HG02885 (cell line): ENCODE measurements around the gene LARP6.
"Not testable (repeated sequence)": the region's sequence is repeated elsewhere in the genome, so short reads cannot be mapped to it uniquely, and the experiment has no call there.

Experiments
- ATAC-seq: cut with Tn5 transposase; IDR thresholded peaks from one replicate; pipeline ENCODE4 v1.9.1; 2021; ENCODE audit warnings: mild to moderate bottlenecking; ENCODE audit not compliant: unreplicated experiment, poor library complexity

The LARP6 gene

DNA sequence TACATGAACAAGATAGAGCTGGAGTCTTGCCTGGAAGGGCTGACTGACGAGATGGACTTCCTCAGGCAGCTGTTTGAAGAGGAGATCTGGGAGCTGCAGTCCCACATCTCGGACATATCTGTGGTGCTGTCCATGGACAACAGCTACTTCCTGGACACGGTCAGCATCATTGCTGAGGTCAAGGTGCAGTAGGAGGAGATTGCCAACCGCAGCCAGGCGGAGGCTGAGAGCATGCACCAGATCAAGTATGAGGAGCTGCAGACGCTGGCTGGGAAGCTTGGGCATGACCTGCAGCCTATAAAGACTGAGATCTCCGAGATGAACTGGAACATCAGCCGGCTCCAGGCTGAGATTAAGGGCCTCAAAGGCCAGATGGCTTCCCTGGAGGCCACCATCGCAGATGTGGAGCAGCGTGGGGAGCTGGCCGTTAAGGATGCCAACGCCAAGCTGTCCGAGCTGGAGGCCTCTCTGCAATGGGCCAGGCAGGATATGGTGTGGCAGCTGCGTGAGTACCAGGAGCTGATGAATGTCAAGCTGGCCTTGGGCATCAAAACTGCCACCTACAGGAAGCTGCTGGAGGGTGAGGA, 5.5 kb upstream of the LARP6 start:
- no peak for ATAC-seq

DNA sequence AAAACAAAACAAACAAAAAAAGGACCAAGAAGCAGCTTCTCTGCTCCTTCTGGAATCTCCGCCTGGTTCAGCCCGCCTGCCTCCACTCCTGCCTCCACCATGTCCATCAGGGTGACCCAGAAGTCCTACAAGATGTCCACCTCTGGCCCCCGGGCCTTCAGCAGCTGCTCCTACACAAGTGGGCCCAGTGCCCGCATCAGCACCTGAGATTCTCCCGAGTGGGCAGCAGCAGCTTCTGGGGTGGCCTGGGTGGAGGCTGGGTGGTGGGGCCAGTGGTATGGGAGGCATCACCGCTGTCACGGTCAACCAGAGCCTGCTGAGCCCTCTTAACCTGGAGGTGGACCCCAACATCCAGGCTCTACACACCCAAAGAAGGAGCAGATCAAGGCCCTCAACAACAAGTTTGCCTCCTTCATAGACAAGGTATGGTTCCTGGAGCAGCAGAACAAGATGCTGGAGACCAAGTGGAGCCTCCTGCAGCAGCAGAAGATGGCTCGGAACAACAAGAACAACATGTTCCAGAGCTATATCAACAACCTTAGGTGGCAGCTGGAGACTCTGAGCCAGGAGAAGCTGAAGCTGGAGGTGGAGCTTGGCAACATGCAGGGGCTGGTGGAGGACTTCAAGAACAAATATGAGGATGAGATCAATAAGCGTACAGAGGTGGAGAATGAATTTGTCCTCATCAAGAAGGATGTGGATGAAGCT, 4.8 kb upstream of the LARP6 start:
- ATAC-seq: not testable (repeated sequence)

DNA sequence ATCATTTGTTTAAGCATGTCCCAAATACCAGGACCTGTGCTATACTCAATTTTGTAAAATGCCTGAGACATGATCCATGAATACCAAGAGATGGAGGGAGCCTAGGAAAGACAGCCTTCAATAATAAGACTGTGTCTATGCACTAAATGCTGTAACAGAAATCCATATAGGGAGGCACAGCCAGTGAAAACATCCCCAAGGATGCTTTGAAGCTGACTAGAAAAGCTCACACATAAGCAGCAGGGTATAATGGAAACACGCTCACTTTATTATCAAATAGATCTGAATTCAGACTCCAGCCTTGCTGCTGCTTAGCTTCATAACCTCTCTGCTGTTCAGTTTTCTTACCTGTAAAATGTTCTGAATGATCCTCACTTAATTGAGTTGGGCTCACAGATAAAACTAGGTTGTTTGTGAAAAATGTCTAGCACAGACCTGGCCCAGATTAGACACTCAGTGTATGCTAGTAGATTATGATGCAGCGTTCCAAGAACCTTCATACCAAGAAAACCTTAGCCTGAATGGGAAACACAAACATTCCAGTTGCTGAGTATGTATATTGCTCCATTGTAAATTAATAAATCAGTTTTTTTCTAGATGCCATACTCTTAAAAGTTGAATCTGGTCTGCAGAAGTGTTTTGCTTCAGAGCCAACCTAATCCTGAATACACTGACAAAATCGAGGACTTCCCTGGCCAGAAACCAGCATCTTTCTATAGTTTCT, 3.8 kb upstream of the LARP6 start:
- no peak for ATAC-seq

DNA sequence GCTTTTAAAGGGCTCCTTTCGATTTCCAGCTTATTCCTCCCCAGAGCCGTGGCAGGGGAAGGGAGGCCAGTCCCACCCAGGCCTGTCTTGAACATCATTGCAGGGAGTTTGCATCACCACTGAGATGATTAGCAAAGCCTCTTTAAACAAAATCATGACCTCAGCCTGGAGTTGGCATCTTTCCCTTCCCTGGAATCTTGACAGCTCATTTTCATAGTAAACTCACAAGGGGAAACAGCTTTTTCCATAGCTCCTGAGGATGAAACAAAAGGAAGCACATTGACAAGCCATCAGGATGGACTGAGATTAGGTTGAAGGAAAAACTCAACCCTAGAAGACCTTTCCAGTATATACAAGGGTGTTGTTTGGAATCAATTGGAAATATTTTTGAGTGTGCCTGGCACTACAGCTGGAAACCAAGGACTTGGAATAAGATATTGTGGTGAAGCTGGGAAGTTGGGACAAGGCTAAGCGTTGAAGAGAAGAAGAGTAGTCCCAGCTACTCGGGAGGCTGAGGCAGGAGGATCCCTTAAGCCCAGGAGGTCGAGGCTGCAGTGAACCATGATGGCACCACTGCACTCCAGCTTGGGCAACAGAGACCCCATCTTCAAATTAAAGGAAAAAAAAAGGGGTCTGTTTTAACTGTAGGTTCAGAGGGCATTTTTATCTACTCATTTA, 3.1 kb upstream of the LARP6 start:
- no peak for ATAC-seq

DNA sequence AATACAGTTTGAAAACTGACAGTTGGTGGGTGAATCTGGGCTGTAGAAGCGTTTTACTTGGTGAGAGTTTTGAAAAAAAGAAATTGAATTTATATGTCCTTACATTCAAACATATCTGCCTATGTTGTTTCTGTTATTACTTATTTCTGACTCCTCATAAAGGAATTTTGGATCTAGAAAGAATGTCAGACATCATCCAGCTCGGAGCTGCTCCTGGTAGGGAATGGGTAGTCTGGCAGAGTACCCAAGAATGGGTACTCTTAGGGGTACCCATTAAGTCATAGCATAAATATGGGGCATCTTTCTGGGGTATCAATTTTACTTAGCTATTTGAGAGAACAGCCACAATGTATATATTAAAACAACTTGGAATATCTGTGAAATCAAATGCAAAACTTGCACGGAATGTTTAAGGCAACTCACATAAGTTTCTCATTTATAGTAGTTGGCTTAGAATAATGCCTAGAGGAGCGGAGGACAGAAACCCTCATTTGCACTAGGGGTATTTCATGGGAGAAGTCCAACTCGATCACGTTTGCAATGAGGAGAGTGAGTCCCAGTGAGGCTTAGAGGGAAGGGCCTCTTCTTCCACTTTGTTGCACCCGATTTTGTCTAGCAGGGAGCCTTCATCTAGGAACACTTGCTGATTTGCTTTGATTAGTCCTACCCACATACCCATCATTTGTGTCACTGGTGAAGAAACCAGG, 2.4 kb upstream of the LARP6 start:
- no peak for ATAC-seq

DNA sequence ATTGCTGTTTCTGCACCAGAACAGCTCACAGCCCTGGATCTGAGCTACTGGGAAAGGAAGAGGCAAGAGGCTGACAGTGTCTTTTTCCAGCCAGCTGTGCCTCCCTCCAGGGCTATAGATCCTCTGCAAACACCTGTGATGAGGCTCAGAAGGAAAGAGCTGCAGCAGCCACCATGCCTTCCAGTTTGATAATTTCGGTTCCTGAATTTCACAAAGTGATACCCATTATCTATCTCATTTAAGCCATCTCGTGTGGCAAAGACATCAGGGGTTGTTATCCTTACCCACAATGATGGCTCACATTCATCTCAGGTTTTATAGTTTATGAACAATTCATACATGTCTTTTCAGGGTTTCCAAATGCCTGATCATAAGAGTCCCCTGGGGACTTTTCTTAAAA, 1.8 kb upstream of the LARP6 start:
- ATAC-seq: no peak

DNA sequence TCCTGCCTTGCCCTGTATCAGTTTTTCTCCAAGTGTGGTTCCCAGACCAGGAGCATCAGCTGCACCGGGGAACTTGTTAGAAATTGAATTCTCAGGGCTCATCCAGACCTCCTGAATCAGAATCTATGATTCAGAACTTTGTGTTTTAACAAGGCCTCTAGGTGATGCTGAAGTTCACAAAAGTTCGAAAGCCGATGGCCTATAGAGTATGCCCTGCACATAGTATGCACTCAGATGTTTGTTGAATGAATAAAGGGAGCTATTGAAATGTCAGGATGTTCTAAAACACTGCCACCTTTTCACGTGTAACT, 664 bp upstream of the LARP6 start:
- no peak for ATAC-seq

DNA sequence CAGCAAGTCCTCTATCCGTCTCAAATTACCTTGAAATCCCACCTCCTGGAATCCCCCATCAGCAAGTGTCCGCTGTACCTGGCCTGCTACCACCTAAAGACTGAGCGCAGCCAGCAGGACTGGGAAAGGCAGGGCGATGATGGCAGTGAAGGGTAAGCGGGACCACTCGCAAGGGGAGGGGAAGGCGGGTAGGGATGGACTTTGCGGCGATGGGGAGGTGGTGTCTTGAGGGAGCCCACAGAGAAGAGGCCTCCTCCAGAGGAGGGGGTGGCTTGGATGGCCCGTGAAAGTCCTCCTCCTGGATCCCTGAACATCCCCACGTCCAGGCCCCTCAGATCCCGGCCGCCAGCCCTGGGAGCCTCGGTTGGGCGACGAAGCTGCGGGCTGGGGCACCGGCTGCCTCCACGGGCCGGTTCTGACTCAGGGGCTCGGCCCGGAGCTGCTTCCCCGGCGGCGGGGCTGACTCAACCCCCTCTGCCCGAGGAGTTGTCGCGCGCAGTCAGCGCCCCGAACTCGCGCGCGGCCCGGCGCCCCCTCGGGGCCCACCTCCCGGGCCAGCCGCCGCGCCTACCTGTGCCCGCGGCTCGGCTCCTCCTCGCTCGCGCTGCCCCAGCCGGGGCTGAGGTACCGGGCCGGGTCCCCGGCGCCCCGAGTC, 512 bp downstream of the LARP6 start:
- no peak for ATAC-seq

DNA sequence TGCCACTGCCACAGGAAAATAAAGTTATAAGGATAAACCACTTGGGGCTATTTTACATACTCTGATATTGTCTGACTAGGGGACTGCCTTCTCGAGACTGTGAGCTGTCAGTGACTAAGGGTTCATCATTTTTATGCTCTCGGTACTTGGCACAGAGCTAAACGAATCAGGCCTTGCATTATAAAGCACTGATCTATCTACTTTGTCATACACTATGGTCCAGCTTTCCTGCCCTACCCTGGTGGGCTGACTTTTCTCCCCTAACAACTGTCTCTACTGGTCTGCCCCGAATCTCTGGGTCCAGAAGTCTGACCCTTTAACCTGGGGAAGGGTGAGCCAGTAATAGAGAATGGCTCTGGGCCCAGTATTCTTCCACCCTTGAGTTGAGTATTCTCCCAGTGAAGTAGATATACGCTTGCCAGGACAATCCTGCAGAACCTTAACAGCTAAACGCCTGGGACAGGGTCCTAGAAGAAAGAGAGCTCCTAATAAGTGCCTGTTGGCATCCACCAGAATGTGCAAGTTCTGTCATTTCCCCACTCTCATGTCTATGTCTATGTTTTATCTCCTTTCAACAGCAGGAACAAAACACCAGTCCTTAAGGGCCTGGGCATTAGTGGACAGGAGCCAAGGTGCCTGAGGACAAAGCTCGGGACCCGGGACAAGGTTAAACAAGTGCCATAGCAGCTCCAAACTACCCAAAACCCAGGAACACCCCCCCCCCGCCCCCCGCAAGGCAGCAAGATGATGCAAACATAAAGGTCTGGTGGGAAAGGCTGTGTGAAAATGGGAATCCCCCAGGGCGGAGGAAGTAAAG, 1.2 kb downstream of the LARP6 start:
- no peak for ATAC-seq

DNA sequence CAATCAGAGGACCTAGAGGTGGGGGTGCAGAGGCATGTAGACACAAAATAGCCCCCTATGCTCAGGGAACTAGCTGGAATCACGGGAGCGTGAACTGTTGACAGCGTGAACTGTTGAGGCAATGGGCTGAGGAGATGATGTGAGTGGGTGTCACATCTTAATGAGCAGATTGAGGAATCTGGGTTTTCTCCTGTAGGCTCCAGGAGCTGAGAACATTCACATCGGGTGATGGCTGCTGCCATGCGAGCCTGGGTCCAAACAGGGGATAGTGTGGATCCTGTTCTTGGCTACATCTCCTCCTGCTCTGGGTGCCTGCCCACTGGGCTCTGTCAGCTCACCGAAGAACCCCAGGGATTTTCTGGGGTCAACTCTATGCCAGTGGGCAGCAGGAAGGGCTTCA, 2.1 kb downstream of the LARP6 start:
- no peak for ATAC-seq

DNA sequence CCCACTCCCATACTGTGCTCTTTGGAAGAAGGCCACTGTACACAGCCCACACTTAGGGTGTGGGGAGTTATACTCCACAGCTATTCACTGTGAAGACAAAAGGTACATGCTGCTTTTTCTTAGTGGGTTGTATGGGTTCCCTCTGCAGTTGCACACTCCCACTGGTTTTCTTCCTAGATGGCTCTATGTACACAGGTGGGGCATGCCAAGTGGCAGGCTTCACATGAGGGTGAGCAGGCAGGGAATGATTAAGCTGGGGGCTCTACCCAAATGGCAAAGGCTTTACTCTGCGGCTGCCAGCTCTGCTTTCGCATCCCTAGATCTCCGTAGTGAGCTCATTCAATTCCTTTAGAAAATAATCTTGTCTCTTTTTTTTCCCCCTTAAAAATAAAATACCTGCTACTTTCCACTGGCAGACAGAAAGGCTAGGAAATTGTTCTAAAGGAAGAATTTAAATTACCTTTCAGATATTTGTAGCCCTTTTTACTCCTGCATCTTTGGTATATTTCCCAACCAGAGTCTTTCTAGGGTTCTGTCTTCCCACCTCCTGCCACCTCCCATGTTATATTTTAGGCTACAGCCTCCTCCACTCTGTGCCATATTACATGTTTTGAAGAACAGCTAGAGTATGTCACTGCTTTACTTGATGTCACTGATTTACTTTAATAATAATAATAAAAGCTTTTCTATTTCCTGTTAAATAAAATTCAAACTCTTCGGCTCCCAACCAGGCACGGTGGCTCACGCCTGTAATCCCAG, 8.2 kb downstream of the LARP6 start:
- no peak for ATAC-seq

DNA sequence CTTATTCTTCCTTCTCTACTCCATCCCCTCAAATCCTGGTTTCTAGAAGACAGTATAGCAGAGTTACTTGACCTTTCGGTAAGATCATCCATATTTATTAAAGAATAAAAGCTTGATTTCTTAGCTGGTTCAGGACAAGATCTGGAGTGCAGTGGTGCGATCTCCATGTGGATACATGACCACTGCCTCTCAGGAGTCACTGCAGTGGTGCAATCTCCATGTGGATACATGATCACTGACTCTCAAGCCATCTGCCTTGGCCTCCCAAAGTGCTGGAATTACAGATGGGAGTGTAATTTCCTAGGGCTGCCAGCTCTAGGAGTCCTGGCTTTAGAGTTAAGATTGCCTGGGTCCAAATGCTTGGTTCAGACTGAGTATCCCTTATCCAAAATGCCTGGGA, 16.5 kb downstream of the LARP6 start:
- ATAC-seq: no peak

DNA sequence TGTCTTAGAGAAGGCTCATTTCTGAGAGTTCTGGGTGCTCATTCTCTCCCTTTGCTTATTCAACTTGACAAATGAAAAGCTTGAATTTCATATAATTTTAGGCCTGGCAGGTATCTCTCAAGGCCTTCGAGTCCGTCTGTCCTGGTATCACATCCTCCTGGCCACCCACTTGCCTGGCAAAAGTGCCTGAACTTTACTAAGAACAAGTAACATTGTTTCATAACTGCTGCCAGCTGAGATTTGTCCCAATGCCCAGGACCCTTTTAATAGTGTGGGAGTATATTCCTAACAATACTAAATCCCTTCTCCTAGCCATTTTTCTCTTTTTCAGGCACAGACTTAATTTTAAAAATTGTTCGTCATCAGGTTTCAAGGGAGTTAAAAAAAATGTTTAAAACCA, 18.1 kb downstream of the LARP6 start:
- ATAC-seq: no peak

DNA sequence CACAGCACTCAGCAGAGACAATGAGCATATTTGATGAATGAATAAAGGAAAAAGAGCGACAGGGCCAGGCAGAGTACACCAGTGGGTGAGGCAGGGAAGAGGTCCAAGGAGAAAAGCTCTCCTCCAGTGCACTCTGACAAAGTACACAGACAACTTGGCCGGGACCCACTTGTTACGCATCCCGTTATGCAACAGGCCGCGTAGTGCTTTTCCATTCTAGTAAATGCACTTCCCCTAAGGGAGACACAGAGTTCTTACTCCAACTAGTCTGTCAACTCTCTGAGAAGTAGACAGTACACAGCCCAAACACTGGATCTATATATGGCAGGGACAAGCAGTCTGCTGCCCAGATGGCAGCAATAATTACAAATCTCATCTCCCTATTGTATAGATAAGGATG, 18.5 kb downstream of the LARP6 start:
- ATAC-seq: no peak

DNA sequence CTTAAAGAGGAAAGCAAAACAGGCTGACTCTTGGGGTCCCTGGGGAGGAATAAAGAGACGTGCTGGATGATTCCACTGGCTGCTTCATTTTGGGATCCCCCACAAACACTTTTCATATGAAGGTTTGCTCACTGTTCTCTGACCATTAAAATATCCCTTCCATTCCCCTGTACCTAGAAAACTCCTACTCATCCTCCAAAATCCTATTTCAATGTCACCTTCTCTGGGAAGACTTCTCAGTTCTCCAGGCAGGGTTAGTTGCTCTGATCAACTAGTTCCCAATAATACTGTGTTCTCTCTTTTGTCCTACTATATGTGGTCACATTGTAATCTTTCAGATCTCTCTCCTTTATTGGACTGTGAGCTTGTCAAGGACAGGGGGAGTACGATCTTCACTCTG, 19.0 kb downstream of the LARP6 start:
- no peak for ATAC-seq

DNA sequence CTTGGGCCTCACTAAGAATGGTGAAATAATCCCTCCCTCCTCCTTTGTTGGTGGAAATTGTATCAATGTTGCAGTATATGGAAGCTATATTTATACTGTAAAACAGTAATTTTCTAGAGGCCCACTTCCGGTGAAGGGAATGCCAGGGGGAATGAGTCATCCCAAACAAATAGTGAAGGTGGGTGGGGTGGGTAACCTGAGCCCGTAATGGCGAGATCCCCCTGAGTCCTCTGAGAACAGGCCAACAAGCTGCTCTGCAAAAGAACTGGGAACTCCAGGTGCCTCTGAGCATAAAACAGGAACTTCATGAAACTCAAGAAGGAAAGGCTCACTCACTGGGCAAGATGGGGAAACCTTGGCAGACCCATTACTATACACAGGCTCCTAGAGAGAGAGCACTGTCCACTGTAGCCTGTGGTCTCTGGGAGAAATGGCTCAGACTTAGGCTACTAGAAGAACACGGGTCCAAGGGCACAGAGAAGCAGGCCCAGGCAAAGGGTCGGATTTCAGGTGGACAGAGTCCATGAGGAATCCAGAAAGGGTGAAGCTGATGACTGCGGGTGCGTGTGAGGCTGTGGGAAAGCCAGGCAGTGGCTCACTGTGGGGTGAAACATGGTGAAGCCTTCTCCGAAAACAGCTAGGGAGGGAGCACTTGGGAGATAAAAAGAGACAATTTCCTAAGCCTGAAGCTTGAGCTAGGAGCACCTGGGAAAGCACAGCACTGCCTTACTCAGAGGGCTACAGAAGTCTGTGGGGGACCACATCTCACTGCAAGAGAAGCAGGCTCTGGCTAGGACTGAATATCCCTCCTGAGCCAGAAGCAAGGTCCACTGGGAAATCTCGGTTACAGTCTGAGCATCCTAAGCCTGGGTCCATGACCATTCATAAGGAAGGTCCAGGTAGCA, 19.8 kb downstream of the LARP6 start:
- no peak for ATAC-seq

DNA sequence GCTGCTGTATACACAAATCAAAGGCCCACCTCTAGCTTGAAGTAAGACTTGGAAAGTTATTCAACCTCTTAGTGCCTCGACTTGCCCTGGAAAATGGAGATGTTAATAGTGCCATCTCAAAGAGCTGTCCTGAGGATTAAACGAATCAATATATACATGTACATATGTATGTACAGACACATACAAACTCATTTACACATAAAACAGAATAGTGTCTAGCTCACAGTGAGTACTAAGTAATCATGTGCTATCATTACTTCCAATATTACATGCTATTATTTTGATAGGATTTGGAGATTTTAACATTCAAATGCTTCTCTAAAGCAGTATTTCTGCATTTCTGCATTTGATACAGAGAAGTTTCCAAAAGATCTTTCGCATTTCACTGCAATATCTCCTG, 20.5 kb downstream of the LARP6 start:
- ATAC-seq: no peak

DNA sequence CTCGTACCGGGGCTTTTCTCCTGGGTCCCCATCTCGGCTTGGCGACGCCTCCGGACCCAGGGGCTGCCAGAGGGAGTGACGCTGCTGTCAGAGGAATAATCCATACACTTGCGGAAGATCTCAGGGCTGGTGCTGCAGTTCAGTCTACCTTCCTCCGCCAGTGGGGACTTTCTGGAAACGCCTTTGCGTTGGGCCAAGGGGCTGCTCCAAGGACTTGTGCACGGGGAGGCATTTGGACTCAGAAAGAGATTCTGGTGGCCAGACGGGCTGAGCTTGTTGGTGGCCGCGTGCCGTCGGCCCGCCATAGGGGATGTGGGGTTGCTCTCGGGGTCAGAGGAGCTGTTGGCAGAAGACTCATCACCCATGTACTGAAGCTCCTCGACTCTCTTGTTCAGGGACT, 21.8 kb downstream of the LARP6 start:
- no peak for ATAC-seq
